ENCODE measurements around the gene PPP1R37.

DNA sequence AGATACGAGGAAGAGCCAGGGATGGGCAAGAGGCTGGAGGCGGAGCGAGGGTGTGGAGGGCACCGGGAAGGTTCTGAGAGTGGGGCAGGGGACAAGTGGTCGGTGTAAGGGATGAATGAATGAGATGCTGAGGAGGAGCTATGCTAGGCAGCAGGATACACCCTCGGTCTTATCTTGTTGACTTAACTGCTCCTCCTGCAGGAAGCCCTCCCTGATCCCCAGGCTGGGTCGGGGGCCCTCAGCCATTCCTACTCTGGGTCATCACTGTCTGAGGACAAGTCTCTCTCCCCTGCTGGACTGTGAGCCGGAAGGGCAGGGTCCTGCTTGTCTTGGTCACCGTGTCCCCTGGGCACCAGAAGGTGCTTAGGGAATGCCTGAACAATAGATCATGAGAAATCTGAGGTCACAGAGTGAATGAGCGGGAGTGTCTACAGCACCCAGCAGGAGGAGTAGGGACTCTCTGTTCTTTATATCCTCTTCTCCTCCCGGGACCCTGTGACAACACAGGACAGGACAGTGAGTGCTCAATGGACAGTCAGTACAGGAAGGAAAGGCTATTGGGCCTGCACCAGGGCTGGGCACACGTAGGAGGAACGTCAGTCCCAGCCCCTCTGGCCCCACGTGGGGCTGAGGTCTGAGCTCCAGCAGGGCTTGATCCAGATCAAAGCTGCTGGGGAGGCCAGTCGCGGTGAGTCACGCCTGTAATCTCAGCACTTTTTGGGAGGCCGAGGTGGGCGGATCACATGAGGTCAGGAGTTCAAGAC is 61.3 kb downstream of the PPP1R37 start:
- TF ChIP-seq, protein P1, sequence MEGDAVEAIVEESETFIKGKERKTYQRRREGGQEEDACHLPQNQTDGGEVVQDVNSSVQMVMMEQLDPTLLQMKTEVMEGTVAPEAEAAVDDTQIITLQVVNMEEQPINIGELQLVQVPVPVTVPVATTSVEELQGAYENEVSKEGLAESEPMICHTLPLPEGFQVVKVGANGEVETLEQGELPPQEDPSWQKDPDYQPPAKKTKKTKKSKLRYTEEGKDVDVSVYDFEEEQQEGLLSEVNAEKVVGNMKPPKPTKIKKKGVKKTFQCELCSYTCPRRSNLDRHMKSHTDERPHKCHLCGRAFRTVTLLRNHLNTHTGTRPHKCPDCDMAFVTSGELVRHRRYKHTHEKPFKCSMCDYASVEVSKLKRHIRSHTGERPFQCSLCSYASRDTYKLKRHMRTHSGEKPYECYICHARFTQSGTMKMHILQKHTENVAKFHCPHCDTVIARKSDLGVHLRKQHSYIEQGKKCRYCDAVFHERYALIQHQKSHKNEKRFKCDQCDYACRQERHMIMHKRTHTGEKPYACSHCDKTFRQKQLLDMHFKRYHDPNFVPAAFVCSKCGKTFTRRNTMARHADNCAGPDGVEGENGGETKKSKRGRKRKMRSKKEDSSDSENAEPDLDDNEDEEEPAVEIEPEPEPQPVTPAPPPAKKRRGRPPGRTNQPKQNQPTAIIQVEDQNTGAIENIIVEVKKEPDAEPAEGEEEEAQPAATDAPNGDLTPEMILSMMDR (conservative IDR thresholded peaks at IDR 0.05 in 1 of 2, IDR thresholded peaks at IDR 0.05 in 1 of 2; ENCODE audit: low read depth in 1 of 2, low read length in 2 of 2): no peak
- TF ChIP-seq EZH2 (IDR thresholded peaks at IDR 0.05; ENCODE audit: low read length, missing control alignments): no peak

Measured in fibroblast of lung (primary cell).